Measurements from ENCODE around the gene SASH1. TPM values are rescaled to one million over a fixed set of nuclear protein-coding genes. Genes with fewer than 3 reads are reported as not detected.

SASH1 gene
- total and polyA plus RNA-seq, 9 of the 15 experiments (the other 6 are each of a cell fraction or from before 2014, with no cell fraction given) = 0.35 to 3.5 (median 1.6) TPM

DNA sequence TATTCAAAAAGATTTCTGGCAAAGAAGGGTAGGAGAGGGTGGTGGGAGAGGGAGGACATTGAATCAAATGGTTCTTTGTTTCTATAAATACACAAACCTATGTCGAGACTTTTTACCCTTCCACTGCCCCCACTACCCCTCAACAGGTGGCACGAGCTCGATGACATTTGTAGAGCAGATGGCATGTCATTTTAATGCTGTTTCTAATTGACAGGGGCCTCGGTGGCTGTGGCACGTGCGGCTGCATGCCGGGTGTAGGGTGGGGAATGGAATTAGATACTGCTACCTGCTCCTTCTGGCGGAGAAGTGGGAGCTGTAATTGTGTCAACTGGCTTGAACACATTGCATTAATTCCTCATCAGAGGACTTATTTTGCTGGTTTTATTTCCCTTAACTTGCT lies 29.1 kb upstream of the SASH1 start:
- Histone ChIP-seq H3K27ac (ENCODE audit: extremely low read depth, low read depth, low read length) (no peak overlapping the region), H3K9me1 (ENCODE audit: control insufficient read depth, insufficient read depth, low read length) (no peaks in the 10 kb centered on the region), H3K4me1 (replicated peaks in 1 of 2; ENCODE audit: control insufficient read depth in 2 of 2, insufficient read depth in 2 of 2, low read length in 2 of 2) (no peaks in the 10 kb centered on the region), H2AFZ (ENCODE audit: low read depth, low read length) (no peak overlapping the region), H3K4me2 (ENCODE audit: insufficient read depth, low read length) (no peak overlapping the region), H3K9ac (ENCODE audit: insufficient read depth in 1 of 2, low read depth in 2 of 2, low read length in 2 of 2) (no peak overlapping the region), H3K27me3 (ENCODE audit: control insufficient read depth in 2 of 2, insufficient read depth in 2 of 2, low read length in 2 of 2) (peaks cover 4 to 16% of the 10 kb centered on the region in 2 experiments; a peak in 4 of 5 replicates), H3K79me2 (ENCODE audit: control insufficient read depth, insufficient read depth, low read length) (no peaks in the 10 kb centered on the region), H3K36me3 (ENCODE audit: control insufficient read depth, insufficient read depth, low read length) (no peaks in the 10 kb centered on the region), H3K4me3 (no peak overlapping the region), H4K20me1 (replicated peaks; ENCODE audit: control insufficient read depth, insufficient read depth, low read length) (0 out of 2 replicates have a peak, but pooled peaks cover 7% of the 10 kb centered on the region), H3K9me3 (replicated peaks; ENCODE audit: control insufficient read depth, insufficient read depth, low read depth, low read length) (no peaks in the 10 kb centered on the region)
- CTCF ChIA-PET (ENCODE audit: low intra/inter-chr PET ratio) = no interaction called here
- FAIRE-seq = no peak
- WGBS (ENCODE audit: insufficient coverage, low coverage, missing lambda C conversion rate) = 0% methylated on average over 8 of the region's 8 CpGs
- POLR2A ChIA-PET = interaction anchor here (0.5 to 1.3 kb wide), 5 partner anchors 10 to 50 kb away, joined by 3 to 7 read pairs (median 4); no protein-coding TSS in a partner anchor
- no TSS peak for BruUV-seq (replicated peaks)
- ATAC-seq = no peak
- in situ Hi-C loops (cut with MboI) = no loop called here
- no peak for DNase-seq (ENCODE audit: extremely low read depth in 1 of 4, low spot score in 3 of 4)
- intact Hi-C loops (cut with micrococcal nuclease) = no loop called here
- TF ChIP-seq SAFB2 (IDR thresholded peaks at IDR 0.05; ENCODE audit: borderline replicate concordance, low read depth, low read length, severe bottlenecking) = no peak
- TF ChIP-seq, protein P1, sequence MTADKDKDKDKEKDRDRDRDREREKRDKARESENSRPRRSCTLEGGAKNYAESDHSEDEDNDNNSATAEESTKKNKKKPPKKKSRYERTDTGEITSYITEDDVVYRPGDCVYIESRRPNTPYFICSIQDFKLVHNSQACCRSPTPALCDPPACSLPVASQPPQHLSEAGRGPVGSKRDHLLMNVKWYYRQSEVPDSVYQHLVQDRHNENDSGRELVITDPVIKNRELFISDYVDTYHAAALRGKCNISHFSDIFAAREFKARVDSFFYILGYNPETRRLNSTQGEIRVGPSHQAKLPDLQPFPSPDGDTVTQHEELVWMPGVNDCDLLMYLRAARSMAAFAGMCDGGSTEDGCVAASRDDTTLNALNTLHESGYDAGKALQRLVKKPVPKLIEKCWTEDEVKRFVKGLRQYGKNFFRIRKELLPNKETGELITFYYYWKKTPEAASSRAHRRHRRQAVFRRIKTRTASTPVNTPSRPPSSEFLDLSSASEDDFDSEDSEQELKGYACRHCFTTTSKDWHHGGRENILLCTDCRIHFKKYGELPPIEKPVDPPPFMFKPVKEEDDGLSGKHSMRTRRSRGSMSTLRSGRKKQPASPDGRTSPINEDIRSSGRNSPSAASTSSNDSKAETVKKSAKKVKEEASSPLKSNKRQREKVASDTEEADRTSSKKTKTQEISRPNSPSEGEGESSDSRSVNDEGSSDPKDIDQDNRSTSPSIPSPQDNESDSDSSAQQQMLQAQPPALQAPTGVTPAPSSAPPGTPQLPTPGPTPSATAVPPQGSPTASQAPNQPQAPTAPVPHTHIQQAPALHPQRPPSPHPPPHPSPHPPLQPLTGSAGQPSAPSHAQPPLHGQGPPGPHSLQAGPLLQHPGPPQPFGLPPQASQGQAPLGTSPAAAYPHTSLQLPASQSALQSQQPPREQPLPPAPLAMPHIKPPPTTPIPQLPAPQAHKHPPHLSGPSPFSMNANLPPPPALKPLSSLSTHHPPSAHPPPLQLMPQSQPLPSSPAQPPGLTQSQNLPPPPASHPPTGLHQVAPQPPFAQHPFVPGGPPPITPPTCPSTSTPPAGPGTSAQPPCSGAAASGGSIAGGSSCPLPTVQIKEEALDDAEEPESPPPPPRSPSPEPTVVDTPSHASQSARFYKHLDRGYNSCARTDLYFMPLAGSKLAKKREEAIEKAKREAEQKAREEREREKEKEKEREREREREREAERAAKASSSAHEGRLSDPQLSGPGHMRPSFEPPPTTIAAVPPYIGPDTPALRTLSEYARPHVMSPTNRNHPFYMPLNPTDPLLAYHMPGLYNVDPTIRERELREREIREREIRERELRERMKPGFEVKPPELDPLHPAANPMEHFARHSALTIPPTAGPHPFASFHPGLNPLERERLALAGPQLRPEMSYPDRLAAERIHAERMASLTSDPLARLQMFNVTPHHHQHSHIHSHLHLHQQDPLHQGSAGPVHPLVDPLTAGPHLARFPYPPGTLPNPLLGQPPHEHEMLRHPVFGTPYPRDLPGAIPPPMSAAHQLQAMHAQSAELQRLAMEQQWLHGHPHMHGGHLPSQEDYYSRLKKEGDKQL (CRISPR knock-in tag; IDR thresholded peaks at IDR 0.05; ENCODE audit: borderline replicate concordance) = no peak
